Left colon (tissue), 2 donors: ENCODE data around the gene TMEM62. TPM values are rescaled to one million over a fixed set of nuclear protein-coding genes. Genes with fewer than 3 reads are reported as not detected.
"Not testable (repeated sequence)": the region's sequence is repeated elsewhere in the genome, so short reads cannot be mapped to it uniquely, and the experiment has no call there.

ENCODE experiments used
- ATAC-seq: fragments of 200-7000 bp; cut with Tn5 transposase; one replicate; pipeline ENCODE4 v1.9.1; 2020; ENCODE audit warnings: mild to moderate bottlenecking, moderate library complexity
- DNase-seq, 2 donors: peaks; one replicate each; pipeline ENCODE4 v3.0.0-alpha.2; 2020
- intact Hi-C, 2 donors: fragments of 100-400 bp; cut with DNase I in 1 of 2; cut with micrococcal nuclease in 1 of 2; formaldehyde crosslinking; loops; one replicate each; pipeline versions ENCODE4 v1.11.2 to v1.14.0; 2022; cut with DNase I, micrococcal nuclease
- total RNA-seq, 2 donors: library from RNA; stranded (reverse); fragmentation: NEBNext Ultra II Directional; extraction: Animal tissue kit (Norgen Biotek cat#: 25700); gene quantifications; one replicate each; pipeline ENCODE4 v1.2.1, GENCODE V29; 2021
- donor health status: DM: no; HTN: no; CAD: no.
- donor health status: DM: yes; HTN: yes; CAD: no.

Gene TMEM62
- total RNA-seq, 2 donors from 2014 or later: 37.9 to 48.9 TPM

DNA sequence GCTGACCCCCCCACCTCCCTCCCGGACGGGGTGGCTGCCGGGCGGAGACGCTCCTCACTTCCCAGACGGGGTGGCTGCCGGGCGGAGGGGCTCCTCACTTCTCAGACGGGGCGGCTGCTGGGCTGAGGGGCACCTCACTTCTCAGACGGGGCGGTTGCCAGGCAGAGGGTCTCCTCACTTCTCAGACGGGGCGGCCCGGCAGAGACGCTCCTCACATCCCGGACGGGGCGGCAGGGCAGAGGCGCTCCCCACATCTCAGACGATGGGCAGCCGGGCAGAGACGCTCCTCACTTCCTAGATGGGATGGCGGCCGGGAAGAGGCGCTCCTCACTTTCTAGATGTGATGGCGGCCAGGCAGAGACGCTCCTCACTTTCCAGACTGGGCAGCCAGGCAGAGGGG lies 33.9 kb downstream of the TMEM62 start:
- ATAC-seq: not testable (repeated sequence)

DNA sequence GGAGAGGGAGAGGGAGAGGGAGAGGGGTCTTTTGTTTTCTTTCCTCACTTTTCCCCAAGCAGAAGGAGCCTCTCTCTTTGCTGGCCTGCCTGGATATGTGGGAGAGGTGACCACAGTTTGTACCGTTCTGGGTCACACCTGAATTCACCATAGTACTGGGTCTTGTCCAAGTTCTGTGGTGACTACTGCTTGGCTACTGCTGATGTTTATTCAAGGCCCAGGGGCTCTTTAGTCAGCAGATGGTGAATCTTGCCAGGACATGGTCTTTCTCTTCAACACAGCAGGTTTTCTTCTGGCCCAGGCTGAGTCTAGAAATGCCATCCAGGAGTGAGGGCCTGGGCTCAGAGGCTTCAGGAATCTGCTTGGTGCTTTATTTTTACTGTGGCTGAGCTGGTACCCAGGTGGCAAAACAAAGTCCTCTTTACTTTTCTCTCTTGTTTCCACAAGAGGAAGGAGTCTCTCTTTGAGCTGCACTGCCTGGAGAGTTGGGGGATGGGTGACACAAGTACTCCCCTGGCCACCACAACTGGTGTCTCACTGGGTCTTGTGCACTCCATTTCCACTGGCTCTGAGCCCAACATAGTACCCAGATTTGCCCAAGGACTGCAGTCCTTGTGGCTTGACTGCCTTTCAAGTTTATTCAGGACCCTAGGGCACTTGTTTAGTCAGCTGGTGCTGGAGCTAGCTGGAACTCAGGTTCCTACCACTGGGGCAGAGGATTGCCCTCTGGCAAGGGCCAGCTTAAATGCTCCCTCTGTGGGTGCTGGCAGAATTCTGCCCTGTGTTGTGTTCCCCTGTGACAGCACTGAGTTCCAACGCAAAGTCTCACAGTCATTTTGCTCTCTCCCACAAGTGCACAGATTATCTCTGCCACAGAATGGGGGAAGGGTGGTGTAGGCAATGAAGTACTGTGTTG lies 35.1 kb downstream of the TMEM62 start:
- DNase-seq (no peak), ATAC-seq (no peak)
- intact Hi-C loops: no loop called here

More for the DNA sequence above, 33.9 kb downstream of the TMEM62 start:
- DNase-seq, intact Hi-C loops: not testable (repeated sequence)

DNA sequence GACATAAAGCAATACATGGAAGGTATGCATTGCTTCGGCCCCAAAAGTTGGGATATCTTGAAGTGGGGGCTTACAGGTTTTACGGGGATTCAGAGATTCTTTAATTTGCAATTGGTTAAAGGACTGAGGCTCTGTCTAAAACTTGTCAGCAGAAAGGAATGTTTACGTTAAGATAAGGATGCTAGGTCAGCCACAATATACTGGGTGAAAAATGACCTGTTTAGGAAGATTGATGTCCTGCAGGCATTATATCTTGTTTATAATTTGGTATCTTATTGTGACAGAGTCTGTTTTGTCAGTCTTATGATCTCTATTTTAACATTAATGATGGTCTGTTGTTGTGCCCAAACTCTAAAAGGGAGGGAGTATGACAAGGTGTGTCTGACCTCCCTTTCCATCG lies 36.5 kb downstream of the TMEM62 start:
- no peak for ATAC-seq
- DNase-seq: no peak
- intact Hi-C loops: no loop called here

DNA sequence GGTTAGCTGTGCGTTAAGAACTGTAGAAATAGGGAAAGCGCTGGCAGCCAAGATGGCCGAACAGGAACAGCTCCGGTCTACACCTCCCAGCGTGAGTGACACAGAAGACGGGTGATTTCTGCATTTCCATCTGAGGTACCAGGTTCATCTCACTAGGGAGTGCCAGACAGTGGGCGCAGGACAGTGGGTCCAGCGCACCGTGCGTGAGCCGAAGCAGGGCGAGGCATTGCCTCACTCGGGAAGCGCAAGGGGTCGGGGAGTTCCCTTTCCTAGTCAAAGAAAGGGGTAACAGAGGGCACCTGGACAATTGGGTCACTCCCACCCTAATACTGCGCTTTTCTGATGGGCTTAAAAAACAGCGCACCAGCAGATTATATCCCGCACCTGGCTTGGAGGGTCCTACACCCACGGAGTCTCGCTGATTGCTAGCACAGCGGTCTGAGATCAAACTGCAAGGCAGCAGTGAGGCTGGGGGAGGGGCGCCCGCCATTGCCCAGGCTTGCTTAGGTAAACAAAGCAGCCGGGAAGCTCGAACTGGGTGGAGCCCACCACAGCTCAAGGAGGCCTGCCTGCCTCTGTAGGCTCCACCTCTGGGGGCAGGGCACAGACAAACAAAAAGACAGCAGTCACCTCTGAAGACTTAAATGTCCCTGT lies 42.4 kb downstream of the TMEM62 start:
- intact Hi-C loops, ATAC-seq, DNase-seq: not testable (repeated sequence)

DNA sequence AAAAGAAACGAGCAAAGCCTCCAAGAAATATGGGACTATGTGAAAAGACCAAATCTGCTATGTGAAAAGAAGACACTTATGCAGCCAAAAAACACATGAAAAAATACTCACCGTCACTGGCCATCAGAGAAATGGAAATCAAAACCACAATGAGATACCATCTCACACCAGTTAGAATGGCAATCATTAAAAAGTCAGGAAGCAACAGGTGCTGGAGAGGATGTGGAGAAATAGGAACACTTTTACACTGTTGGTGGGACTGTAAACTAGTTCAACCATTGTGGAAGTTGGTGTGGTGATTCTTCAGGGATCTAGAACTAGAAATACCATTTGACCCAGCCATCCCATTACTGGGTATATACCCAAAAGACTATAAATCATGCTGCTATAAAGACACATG lies 43.8 kb downstream of the TMEM62 start:
- DNase-seq, intact Hi-C loops, ATAC-seq: not testable (repeated sequence)

DNA sequence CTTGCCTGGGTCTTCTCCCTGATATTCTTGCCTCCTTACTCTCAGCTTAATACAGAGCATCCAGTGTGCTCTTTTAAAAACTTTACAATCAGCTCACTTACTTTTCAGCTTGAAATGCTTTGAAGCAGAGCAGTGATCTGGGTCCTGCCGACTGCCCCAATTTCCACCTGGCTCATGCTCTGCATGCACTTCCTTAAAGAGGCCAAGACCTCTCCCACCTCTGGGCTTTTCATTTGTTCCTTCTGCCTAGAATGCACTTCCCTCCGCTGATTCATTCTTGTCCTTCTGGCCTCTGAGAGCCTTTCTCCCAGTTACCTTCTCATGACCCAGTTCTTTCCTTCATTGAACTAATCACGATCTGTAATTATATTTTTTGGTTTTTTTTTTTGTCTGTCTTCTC lies 49.9 kb downstream of the TMEM62 start:
- intact Hi-C loops: no loop called here
- ATAC-seq (no peak), DNase-seq (no peak)

DNA sequence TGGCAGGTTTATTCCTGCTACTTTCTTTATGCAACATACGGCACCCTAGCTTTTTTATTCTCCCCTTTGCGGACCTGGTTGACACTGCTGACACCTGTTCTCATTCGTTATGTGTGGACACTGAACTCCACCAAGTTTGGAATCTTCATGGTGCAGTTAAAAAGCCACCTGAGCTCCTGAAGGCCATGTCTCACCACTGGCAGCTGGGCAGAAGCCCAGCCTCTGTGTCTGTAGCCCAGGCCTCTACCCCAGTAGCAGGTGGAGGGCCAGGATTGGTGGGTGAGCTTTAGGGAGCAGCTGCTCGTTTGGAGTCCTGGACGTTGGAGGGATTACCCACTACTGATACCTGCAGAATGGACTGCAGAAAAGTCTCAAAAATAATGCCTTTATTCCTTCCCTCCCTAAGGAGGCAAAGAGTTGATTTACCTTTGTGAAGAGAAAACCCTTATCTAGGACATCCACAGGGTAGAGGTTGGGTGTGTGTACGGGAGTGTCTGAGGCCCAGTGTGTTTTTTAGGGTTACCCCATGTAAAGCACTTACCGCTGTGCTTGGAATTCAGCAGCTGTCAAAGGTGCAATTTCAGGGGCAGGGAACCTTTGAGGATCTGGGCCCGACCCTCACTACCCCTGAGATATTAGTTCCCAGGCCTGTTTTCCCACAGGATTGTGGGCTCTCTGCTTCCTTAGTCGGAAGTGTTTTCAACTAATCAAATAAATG lies 51.2 kb downstream of the TMEM62 start:
- peak in 1 of 2 donors; percentile 9 for DNase-seq
- no peak for ATAC-seq
- intact Hi-C loops: no loop called here

DNA sequence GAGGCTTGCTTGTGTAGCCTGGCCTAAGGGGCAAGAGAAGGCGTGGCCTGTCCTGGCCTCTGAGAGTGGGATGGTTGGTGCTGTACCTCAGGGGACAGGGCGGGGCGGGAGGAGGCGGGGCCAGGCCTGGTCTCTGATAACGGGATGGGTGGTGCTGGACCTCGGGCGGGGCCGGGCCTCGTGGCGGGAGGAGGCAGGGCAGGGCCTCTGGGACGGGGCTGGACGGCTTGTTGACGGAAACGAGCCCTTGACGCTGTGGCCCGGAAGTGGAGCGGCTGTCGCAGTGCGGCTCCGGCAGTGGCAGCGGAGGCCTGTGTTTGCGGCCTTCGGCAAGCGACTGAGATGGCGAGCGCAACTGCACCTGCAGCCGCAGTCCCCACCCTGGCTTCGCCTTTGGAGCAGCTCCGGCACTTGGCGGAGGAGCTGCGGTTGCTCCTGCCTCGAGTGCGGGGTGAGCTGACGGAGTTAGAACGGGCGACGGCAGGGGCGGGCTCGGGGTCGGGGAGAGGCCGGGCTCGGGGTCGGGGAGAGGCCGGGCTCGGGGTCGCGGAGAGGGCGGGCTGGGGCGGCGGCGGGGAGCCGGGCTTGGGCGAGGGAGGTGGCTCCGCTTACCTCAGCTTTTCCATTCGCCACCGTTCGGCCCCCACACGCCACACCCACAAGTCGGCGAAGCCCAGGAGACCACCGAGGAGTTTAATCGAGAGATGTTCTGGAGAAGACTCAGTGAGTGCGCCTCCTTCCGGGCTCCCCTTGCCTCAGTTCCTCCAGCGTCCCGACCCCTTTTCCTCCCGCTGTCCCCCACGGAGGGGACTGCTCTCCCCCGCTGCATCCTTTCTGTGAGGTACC lies 52.0 kb downstream of the TMEM62 start, which contains the start of gene CCNDBP1:
Gene CCNDBP1 (plus strand): TSS at position 247 of the 846 bp plus-strand sequence. CDS start 96 bp downstream, at position 343.
- ATAC-seq (peak; percentile 96), DNase-seq (peak; percentile 99)
- intact Hi-C loops: no loop called here

DNA sequence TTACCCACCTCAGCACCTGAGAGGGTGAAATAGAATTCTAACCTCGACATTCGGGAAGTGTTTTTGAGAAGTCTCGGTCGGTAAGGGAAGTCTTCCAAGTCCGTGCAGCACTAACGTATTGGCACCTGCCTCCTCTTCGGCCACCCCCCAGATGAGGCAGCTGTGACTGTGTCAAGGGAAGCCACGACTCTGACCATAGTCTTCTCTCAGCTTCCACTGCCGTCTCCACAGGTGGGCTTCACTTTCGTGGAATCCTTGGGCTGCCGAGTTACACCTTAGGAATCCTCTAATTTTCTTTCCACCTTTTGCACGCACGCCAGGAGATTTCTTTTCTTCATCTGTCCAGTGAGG lies 52.6 kb downstream of the TMEM62 start:
- ATAC-seq (peak; percentile 40), DNase-seq (peak in 1 of 2 donors; percentile 43)
- intact Hi-C loops: no loop called here

DNA sequence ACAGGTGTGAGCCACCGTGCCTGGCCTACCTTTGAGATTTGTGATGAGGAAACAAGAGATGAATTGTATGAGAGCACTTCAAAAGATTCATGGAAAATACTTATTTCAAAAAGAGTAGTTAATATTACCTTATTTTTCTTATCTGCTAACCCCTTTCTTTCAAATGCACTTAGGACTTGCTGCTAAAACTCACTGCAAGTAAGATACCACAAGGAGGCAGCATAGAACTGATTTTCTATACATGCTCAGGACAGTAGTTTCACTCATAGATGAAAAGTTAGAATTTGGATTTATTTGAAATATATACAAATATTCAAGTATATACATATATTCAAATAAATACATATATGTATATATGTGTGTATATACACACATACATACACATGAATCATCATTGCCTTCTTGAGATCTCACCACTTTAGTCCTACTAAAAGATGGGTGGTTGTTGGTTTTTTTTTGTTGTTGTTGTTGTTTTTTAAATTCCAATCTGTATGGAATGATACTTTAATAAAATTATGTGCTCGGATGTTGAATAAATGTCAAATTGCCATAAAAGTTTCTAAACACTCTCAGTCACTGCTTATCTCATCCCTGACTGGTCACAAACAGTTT lies 54.3 kb downstream of the TMEM62 start:
- DNase-seq (no peak), ATAC-seq (no peak)
- intact Hi-C loops: no loop called here

DNA sequence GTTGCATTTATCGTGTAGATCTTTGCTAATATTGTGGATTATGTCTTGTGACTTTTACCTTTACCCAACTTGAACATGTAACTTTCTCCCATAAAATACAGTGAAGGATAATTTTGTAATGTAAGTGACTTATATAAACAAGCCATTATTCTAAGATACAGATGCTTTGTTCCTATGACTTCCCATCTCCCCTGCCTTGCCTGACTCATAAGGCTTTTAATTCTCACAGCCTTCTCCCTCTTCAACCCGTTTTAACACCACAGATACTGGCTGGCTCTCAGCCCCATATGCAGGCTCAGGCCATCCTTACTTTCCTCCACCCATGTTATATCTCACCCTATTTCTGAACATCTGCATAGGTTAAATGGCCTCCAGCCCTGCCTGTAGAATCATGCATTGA lies 55.9 kb downstream of the TMEM62 start:
- no peak for ATAC-seq
- intact Hi-C loops: no loop called here
- no peak for DNase-seq

DNA sequence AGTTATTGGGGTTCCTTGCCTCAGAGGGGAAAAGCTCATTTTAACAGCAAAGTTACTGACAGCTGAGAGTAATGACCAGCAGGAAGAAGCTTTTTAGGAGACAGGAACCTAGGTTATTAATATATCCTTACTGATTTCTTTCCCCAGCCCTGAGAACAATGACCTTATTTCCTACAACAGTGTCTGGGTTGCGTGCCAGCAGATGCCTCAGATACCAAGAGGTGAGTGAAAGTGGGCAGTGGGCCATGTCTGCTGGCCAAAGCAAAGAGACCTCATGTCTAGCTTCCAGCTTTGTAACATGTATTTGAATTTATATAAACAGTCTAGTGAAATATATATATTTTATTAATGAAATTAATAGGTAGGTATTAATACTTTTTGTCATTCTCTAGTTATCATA lies 56.8 kb downstream of the TMEM62 start:
- no peak for DNase-seq
- no peak for ATAC-seq
- intact Hi-C loops: no loop called here

DNA sequence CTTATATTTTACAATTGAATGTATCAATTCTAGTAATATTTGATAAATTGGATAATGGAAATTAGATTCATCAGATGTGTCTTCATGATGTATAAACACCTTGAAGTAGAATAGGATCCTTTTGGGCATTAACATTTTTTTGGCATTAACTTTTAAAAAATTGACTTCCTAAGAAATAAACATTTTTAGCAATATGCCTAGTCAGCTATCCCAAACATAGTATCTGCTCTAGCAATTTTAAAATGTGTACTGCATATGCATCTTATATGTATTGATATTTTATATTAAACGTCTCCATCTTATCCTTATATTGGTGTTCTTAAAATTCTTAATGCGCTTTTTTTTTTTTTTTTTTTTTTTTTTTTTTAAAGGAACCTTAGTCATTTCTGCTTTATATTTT lies 60.3 kb downstream of the TMEM62 start:
- DNase-seq (no peak), ATAC-seq (no peak)
- intact Hi-C loops: no loop called here

DNA sequence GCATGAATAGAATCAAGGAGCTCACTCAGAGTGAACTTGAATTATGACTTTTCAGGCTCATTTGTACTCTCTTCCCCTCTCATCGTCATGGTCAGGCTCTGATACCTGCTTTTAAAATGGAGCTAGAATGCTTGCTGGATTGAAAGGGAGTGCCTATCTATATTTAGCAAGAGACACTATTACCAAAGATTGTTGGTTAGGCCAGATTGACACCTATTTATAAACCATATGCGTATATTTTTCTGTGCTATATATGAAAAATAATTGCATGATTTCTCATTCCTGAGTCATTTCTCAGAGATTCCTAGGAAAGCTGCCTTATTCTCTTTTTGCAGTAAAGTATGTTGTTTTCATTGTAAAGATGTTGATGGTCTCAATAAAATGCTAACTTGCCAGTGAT lies 61.4 kb downstream of the TMEM62 start:
- DNase-seq (no peak), ATAC-seq (no peak)
- intact Hi-C loops: no loop called here

DNA sequence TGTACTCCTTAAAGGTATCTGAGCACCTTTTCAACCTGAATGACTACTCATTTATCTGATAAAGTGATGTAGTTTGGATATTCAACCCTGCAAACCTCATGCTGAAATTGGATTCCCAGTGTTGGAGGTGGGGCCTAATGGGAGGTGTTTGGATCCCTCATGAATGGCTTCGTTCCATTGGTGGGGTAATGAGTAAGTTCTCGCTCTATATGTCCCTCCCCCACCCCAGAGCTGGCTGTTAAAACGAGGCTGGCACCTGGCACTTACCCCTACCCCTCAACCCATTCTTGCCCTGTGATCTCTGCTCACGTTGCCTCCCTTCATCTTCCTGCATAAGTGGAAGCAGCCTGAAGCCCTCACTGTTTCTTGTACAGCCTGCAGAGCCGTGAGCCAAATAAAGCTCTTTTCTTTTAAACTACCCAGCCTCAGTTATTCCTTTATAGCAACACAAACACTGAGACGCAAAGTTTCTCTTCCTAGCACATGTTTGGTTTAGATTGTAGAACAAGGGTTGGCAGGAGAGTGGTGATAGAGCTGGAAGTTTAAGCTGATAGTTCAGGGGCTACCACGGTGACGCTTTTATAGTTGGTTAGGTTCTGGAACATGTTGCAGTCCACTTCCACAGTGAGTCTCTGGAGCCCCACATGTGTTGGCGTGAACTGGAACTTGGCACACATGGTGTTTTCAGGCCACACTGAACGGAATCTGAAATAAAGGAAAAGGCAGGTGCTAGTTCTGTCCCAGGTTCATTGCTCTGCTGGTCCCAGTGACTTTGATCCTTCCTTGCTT lies 63.6 kb downstream of the TMEM62 start:
- intact Hi-C loops: no loop called here
- ATAC-seq: no peak
- DNase-seq: no peak

DNA sequence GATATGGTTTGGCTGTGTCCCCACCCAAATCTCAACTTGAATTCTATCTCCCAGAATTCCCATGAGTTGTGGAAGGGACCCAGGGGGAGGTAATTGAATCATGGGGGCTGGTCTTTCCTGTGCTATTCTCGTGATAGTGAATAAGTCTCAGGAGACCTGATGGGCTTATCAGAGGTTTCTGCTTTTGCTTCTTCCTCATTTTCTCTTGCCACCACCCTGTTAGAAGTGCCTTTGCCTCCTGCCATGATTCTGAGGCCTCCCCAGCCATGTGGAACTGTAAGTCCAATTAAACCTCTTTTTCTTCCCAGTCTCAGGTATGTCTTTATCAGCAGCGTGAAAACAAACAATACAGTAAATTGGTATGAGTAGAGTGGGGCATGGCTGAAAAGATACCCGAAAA lies 64.4 kb downstream of the TMEM62 start:
- ATAC-seq, intact Hi-C loops: not testable (repeated sequence)

DNA sequence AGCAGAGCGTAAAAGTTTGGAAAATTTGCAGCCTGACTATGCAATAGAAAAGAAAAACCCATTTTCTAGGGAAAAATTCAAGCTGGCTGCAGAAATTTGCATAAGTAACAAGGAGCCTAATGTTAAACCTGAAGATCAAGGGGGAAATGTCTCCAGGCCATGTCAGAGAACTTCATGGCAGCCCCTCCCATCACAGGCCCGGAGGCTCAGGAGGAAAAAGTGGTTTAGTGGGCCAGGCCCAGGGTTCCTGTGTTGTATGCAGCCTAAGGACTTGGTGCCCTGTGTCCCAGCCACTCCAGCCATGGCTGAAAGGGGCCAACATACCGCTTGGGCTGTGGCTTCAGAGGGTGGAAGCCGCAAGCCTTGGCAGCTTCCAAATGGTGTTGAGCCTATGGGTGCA lies 65.2 kb downstream of the TMEM62 start:
- DNase-seq, ATAC-seq, intact Hi-C loops: not testable (repeated sequence)

More for the DNA sequence above, 64.4 kb downstream of the TMEM62 start:
- not testable (repeated sequence) for DNase-seq
